Sigmoid colon (tissue), 7 donors: ENCODE results near the gene CNKSR2. TPM values are rescaled to one million over a fixed set of nuclear protein-coding genes. Genes with fewer than 3 reads are reported as not detected.
"Not testable (repeated sequence)": the region's sequence is repeated elsewhere in the genome, so short reads cannot be mapped to it uniquely, and the experiment has no call there.

Experiments used
- DNase-seq: peaks from one replicate; pipeline ENCODE4 v3.0.0-alpha.2; 2019
- H3K27ac ChIP-seq, 4 donors: fragments of 200-600 bp; sonication (generic); one replicate each; pipeline ENCODE4 v1.5.1; 2016 to 2019; ENCODE audit warnings: mild to moderate bottlenecking in 1 of 4
- H3K27me3 ChIP-seq, 3 donors: fragments of 200-600 bp; sonication (generic); one replicate each; pipeline ENCODE4 v1.5.1; 2019; ENCODE audit warnings: mild to moderate bottlenecking in 1 of 3
- H3K36me3 ChIP-seq, 4 donors: fragments of 200-600 bp; sonication (generic); one replicate each; pipeline ENCODE4 v1.5.1; 2016 to 2019
- H3K4me1 ChIP-seq, 4 donors: fragments of 200-600 bp; sonication (generic); one replicate each; pipeline ENCODE4 v1.5.1; 2017 to 2019
- H3K4me3 ChIP-seq, 4 donors: fragments of 200-600 bp; sonication (generic); one replicate each; pipeline ENCODE4 v1.5.1; 2017 to 2019; ENCODE audit warnings: mild to moderate bottlenecking in 2 of 4, moderate library complexity in 1 of 4
- H3K9me3 ChIP-seq, 4 donors: fragments of 200-600 bp in 3 of 4; sonication (generic) in 3 of 4; one replicate each; pipeline versions ENCODE4 v1.5.1 to v1.6.1; 2013 to 2019
- EP300 ChIP-seq, 4 donors: sonication (generic); formaldehyde crosslinking; IDR thresholded peaks; one replicate each; pipeline ENCODE4 v1.6.1; 2017; ENCODE audit warnings: antibody characterized with exemption in 4 of 4
- POLR2A ChIP-seq, 2 donors: fragments of 450-650 bp; IDR thresholded peaks; one replicate each; pipeline ENCODE4 v1.6.1; 2016; ENCODE audit warnings: antibody characterized with exemption in 2 of 2, mild to moderate bottlenecking in 2 of 2, moderate library complexity in 2 of 2
- POLR2AphosphoS5 ChIP-seq, 4 donors: sonication (generic); formaldehyde crosslinking; IDR thresholded peaks; one replicate each; pipeline ENCODE4 v1.6.1; 2017; ENCODE audit warnings: antibody characterized with exemption in 4 of 4
- WGBS, 2 donors: extraction: QIAGEN DNeasy Blood & Tissue Kit; methylation state at CpG; one replicate each; pipeline ENCODE4 v1.1.7; 2013; 5-methylcytosine and 5-hydroxymethylcytosine counted together
- intact Hi-C: fragments of 100-400 bp; cut with DNase I; formaldehyde crosslinking; loops from one replicate; pipeline ENCODE4 v1.15.1; 2023
- polyA plus RNA-seq, 3 donors: library from polyadenylated mRNA; stranded (reverse); fragments of 200-250 nt; gene quantifications; one replicate each; pipeline ENCODE4 v1.2.3, GENCODE V29; 2013
- total RNA-seq, 4 donors: library from RNA; depleted of rRNA; stranded (reverse); fragments of >200 nt; gene quantifications; one replicate each; pipeline ENCODE4 v1.1.0, GENCODE V29; 2016
- TF ChIP-seq, protein P1 (sequence below), 4 experiments: fragments of 450-650 bp in 3 of 4; fragments of 200-600 bp in 1 of 4; IDR thresholded peaks; one replicate each; pipeline ENCODE4 v1.5.1; 2016 to 2019; ENCODE audit warnings: antibody characterized with exemption in 4 of 4, mild to moderate bottlenecking in 3 of 4, moderate library complexity in 2 of 4
- donor health status: healthy with polysubstance abuse.
- donor health status: Bipolar disorder and iron deficiency.
- donor health status: healthy.

CNKSR2 gene
- total and polyA plus RNA-seq, 7 donors, result 0.60 to 6.1 (median 3.3) TPM; not detected in 1

DNA sequence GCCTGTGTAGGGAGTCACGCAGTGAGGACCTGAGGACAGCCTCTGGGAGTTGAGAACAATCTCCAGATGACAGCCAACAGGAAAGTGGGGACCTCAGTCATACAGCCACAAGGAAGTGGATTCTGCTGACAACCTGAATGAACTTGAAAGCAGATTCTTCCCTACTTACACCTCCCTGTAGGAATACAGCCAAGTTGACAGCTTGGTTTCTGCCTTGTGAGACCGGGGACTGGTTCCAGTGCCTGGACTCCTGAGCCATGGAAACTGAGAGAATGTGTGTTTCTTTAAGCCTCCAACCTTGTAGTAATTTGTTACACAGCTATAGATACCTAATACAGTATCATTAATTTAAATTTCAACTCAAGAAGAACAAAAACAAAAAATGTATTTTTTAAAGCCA lies 107.5 kb downstream of the CNKSR2 start:
- intact Hi-C loops, result loop anchor here (5.0 kb wide), 1 partner anchor 954 kb away; no protein-coding TSS in a partner anchor
- H3K9me3 ChIP-seq, result no peaks in the 10 kb centered on the region

DNA sequence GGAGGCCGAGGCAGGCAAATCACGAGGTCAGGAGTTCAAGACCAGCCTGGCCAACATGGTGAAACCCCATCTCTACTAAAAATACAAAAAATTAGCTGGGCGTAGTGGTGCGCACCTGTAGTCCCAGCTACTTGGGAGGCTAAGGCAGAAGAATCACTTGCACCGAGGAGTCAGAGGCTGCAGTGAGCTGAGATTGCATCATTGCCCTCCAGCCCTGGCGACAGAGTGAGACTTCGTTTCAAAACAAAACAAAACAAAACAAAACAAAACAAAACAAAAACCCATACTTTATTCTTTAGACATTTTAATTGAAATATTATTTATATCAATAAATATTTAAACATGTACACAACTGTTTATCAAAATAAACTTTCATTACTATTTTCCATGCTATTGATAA lies 109.8 kb downstream of the CNKSR2 start:
- WGBS, 2 donors, result 86% methylated on average over 7 of the region's 7 CpGs
- H3K27me3 ChIP-seq, H3K27ac ChIP-seq, DNase-seq, H3K36me3 ChIP-seq, H3K4me3 ChIP-seq, H3K9me3 ChIP-seq, H3K4me1 ChIP-seq: not testable (repeated sequence)
- intact Hi-C loops, result loop anchor here (5.0 kb wide), 1 partner anchor 957 kb away; no protein-coding TSS in a partner anchor

More for the DNA sequence above, 107.5 kb downstream of the CNKSR2 start:
- Histone ChIP-seq H3K4me1 (no peaks in the 10 kb centered on the region), H3K4me3 (no peak overlapping the region), H3K27ac (no peak overlapping the region), H3K27me3 (no peaks in the 10 kb centered on the region), H3K36me3 (no peaks in the 10 kb centered on the region)
- DNase-seq, result no peak
- 93 to 100% methylated on average over 2 of the region's 2 CpGs for WGBS, 2 donors
- TF ChIP-seq POLR2A (IDR thresholded peaks at IDR 0.05) (no peak), EP300 (IDR thresholded peaks at IDR 0.05) (no peak), POLR2AphosphoS5 (IDR thresholded peaks at IDR 0.05) (no peak)
- TF ChIP-seq, protein P1, sequence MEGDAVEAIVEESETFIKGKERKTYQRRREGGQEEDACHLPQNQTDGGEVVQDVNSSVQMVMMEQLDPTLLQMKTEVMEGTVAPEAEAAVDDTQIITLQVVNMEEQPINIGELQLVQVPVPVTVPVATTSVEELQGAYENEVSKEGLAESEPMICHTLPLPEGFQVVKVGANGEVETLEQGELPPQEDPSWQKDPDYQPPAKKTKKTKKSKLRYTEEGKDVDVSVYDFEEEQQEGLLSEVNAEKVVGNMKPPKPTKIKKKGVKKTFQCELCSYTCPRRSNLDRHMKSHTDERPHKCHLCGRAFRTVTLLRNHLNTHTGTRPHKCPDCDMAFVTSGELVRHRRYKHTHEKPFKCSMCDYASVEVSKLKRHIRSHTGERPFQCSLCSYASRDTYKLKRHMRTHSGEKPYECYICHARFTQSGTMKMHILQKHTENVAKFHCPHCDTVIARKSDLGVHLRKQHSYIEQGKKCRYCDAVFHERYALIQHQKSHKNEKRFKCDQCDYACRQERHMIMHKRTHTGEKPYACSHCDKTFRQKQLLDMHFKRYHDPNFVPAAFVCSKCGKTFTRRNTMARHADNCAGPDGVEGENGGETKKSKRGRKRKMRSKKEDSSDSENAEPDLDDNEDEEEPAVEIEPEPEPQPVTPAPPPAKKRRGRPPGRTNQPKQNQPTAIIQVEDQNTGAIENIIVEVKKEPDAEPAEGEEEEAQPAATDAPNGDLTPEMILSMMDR (IDR thresholded peaks at IDR 0.05), result no peak

DNA sequence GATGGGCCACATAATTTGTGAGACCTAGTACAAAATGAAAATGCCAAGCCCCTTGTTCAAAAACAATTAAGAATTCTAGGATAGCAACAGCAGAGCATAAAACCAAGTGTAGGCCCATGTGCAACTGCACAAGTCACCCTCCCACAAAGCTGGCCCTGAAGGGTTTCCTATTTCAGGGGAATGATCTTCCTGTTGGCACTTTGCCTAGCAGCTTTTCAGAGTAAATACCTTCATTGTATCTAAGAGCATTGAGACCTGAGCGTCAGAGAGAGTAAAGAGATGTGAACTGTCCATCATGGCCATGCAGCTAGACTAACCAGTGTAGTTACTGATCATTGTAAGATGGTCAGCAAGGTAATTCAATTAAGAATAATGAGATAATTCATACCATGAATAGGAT lies 113.6 kb downstream of the CNKSR2 start:
- DNase-seq, result no peak
- intact Hi-C loops, result no loop called here
- Histone ChIP-seq H3K36me3 (no peaks in the 10 kb centered on the region), H3K4me3 (no peak overlapping the region), H3K9me3 (no peaks in the 10 kb centered on the region), H3K27me3 (no peaks in the 10 kb centered on the region), H3K27ac (no peak overlapping the region), H3K4me1 (no peaks in the 10 kb centered on the region)
- WGBS, 2 donors, result 28 to 50% methylated on average over 1 of the region's 1 CpG
- TF ChIP-seq, protein P1 (IDR thresholded peaks at IDR 0.05), result no peak
- TF ChIP-seq EP300 (IDR thresholded peaks at IDR 0.05) (no peak), POLR2AphosphoS5 (IDR thresholded peaks at IDR 0.05) (no peak), POLR2A (IDR thresholded peaks at IDR 0.05) (no peak)

DNA sequence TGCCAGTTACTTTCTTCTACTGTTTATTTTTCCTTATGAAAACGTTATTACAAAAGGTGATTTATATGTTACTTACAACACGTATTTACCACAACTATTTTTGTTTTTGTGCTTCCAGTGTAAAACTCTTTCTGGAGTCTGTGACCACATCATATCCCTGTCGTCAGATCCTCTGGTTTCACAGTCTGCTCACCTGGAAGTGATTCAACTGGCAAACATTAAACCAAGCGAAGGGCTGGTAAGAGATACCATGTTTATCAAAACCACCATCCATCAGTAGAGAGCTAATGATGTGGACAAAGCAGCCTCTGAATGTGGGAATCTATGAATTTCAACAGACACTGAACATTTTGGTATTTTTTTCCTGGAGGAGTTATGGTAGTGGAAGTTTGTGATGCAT lies 116.1 kb downstream of the CNKSR2 start:
- H3K4me3 ChIP-seq, result no peak overlapping the region
- H3K27me3 ChIP-seq, result no peaks in the 10 kb centered on the region
- H3K36me3 ChIP-seq, result no peaks in the 10 kb centered on the region
- DNase-seq, result no peak
- no peaks in the 10 kb centered on the region for H3K4me1 ChIP-seq
- WGBS, 2 donors, result 69 to 81% methylated on average over 4 of the region's 4 CpGs
- intact Hi-C loops, result no loop called here
- H3K9me3 ChIP-seq, result no peaks in the 10 kb centered on the region
- TF ChIP-seq POLR2AphosphoS5 (IDR thresholded peaks at IDR 0.05) (no peak), POLR2A (IDR thresholded peaks at IDR 0.05) (no peak), EP300 (IDR thresholded peaks at IDR 0.05) (no peak)
- TF ChIP-seq, protein P1 (IDR thresholded peaks at IDR 0.05), result no peak
- no peak overlapping the region for H3K27ac ChIP-seq

DNA sequence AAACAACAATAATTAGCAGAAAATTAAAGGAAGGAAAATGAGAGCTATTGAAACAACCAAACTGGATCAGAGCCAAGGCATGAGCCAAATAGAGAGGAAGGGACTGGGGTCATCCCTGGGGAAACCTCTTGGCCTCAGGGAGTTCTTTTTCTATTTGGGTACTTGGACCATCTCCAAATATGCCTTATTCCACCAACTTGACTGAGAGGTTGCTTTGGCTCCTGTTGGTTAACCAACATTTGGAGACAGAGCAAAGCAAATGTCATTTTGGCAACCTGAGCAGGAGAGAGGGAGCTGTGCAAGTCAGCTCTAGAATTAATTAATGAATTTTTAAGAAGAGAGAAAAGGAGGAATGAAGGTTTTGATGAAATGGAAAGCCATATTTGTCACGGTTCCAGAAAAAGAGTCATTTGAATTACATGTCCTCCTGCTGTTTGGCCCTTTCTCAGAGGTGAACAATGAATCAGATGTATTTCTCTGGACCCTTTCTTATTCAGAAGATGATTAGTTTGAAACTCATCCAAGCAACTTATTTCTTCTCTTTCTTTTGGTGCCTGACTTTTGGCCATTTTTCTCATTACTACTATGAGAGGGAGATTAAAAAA lies 119.1 kb downstream of the CNKSR2 start:
- no peaks in the 10 kb centered on the region for H3K9me3 ChIP-seq
- H3K4me3 ChIP-seq, result no peak overlapping the region
- WGBS, 2 donors, result 86 to 91% methylated on average over 1 of the region's 1 CpG
- no peaks in the 10 kb centered on the region for H3K4me1 ChIP-seq
- no peak overlapping the region for H3K27ac ChIP-seq
- no peaks in the 10 kb centered on the region for H3K27me3 ChIP-seq
- no peaks in the 10 kb centered on the region for H3K36me3 ChIP-seq
- no peak for DNase-seq
- TF ChIP-seq EP300 (IDR thresholded peaks at IDR 0.05) (no peak), POLR2AphosphoS5 (IDR thresholded peaks at IDR 0.05) (no peak), POLR2A (IDR thresholded peaks at IDR 0.05) (no peak)
- TF ChIP-seq, protein P1 (IDR thresholded peaks at IDR 0.05), result no peak
- intact Hi-C loops, result no loop called here
